Measurements from ENCODE around the gene METTL15. TPM values are rescaled to one million over a fixed set of nuclear protein-coding genes. Genes with fewer than 3 reads are reported as not detected.
A peak's percentile ranks its signal among the peaks of the same experiment; 100 is the strongest.

METTL15 gene
- total and polyA plus RNA-seq, 4 donors: 3.4 to 36.3 (median 9.0) TPM

DNA sequence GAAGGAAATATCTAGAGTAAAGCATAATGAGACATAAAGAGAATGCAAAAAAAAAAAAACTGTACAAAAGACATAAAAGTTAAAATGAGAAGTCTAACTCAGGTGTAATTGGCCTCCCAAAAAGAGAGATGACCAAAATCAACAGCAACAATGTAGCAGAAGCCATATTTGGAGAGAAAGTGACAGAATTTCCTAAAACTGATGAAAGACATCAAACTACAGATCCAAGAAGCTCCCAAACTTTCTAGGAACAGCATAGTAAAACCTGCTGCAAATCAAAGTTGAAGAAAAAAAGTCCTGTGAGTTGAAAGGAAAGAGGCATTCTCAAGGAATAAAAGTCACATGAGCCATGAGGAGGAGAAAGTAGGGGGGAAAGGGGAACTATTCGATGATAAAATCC lies 231.3 kb downstream of the METTL15 start:
- H3K9me3 ChIP-seq (ENCODE audit: control insufficient read depth in 4 of 4, insufficient read depth in 3 of 4, low read length in 3 of 4): peaks cover 0 to 10% (median 5%) of the 10 kb centered on the region in 4 donors
- no peak for DNase-seq
- TF ChIP-seq, protein P1, sequence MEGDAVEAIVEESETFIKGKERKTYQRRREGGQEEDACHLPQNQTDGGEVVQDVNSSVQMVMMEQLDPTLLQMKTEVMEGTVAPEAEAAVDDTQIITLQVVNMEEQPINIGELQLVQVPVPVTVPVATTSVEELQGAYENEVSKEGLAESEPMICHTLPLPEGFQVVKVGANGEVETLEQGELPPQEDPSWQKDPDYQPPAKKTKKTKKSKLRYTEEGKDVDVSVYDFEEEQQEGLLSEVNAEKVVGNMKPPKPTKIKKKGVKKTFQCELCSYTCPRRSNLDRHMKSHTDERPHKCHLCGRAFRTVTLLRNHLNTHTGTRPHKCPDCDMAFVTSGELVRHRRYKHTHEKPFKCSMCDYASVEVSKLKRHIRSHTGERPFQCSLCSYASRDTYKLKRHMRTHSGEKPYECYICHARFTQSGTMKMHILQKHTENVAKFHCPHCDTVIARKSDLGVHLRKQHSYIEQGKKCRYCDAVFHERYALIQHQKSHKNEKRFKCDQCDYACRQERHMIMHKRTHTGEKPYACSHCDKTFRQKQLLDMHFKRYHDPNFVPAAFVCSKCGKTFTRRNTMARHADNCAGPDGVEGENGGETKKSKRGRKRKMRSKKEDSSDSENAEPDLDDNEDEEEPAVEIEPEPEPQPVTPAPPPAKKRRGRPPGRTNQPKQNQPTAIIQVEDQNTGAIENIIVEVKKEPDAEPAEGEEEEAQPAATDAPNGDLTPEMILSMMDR (IDR thresholded peaks at IDR 0.05; ENCODE audit: control extremely low read depth, extremely low read depth): no peak
- 92 to 96% methylated on average over 1 of the region's 1 CpG for WGBS, 2 donors
- H3K4me3 ChIP-seq: no peak overlapping the region
- no peak overlapping the region for H3K27ac ChIP-seq (ENCODE audit: low read depth in 1 of 2, low read length in 1 of 2)
- H3K9ac ChIP-seq (ENCODE audit: insufficient read depth in 1 of 2, low read length in 2 of 2): no peak overlapping the region
- no peaks in the 10 kb centered on the region for H3K36me3 ChIP-seq (ENCODE audit: control insufficient read depth in 4 of 4, insufficient read depth in 4 of 4, low read length in 4 of 4)
- no peaks in the 10 kb centered on the region for H3K4me1 ChIP-seq (ENCODE audit: control insufficient read depth in 5 of 5, insufficient read depth in 5 of 5, low read length in 5 of 5)
- ATAC-seq (ENCODE audit: insufficient read depth, low FRiP score): no peak
- H3K27me3 ChIP-seq (ENCODE audit: control insufficient read depth in 3 of 3, insufficient read depth in 3 of 3, low read length in 2 of 3): no peaks in the 10 kb centered on the region

DNA sequence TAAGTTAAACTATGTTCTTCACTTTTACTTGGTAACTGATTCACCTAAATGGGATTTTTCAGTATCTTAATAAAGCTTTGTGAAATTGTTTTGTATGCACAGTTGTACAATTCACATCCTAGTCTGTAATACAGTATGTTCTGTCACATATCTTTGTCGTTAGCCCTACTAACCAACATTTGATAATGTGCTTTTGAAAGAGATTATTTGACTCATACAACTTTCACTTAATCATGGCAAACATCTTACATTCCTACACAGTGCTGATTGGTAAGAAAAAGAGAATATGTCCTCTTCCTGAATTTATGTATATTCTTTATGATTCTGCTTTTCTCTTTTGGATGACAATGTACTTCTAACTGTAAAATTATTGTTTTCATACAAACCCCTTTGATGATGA lies 234.5 kb downstream of the METTL15 start:
- ATAC-seq (ENCODE audit: insufficient read depth, low FRiP score) (no peak), DNase-seq (no peak)
- TF ChIP-seq, protein P1 (IDR thresholded peaks at IDR 0.05; ENCODE audit: control extremely low read depth, extremely low read depth): no peak
- H3K9me3 ChIP-seq (ENCODE audit: control insufficient read depth in 4 of 4, insufficient read depth in 3 of 4, low read length in 3 of 4): peaks cover 0 to 10% (median 5%) of the 10 kb centered on the region in 4 donors
- H3K36me3 ChIP-seq (ENCODE audit: control insufficient read depth in 4 of 4, insufficient read depth in 4 of 4, low read length in 4 of 4): no peaks in the 10 kb centered on the region
- H3K27ac ChIP-seq (ENCODE audit: low read depth in 1 of 2, low read length in 1 of 2): no peak overlapping the region
- 40 to 71% methylated on average over 1 of the region's 1 CpG for WGBS, 2 donors
- H3K9ac ChIP-seq (ENCODE audit: insufficient read depth in 1 of 2, low read length in 2 of 2): no peak overlapping the region
- H3K4me1 ChIP-seq (ENCODE audit: control insufficient read depth in 5 of 5, insufficient read depth in 5 of 5, low read length in 5 of 5): no peaks in the 10 kb centered on the region
- no peaks in the 10 kb centered on the region for H3K27me3 ChIP-seq (ENCODE audit: control insufficient read depth in 3 of 3, insufficient read depth in 3 of 3, low read length in 2 of 3)
- no peak overlapping the region for H3K4me3 ChIP-seq

DNA sequence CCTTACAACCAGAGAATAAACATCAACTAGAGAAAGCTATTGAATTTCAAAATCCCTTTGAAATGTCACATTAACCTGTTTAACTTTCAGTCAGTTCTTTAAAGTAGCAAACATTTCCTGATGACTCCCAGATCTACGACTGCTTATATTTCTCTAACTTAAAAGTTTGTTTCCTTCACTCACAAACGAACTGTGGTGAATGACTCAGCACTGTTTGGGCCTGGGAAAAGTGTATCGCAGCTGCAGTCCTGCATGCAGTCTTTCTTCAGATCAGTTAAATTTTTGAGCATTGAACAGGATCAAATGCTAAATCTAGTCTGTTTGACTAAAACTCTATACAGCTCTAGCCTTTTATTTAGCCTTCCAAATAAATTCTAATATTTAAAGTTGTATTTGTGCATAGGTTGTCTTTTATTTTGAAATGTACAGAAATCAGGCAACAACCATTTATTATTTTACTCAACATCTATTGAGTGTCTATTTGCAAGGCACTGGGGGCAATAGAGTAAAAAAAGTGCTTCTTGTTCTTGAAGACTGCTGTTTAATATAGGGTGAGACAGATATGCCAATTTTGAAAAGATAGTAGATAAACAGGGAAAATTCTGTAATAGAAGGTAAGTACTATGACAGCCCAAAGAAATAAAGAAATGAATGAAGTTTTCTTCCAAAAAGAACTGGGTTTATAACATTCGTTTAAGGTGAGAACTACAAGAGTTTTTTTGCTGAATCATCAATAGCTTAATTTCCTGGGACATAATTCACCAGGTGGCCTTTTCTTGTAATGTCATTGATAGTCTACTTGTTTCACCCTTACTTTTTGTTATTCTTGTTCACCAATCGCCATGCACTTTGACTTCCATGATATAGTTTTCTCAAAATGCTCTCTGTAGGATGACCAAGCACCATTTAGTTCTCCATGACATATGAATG lies 235.4 kb downstream of the METTL15 start:
- Histone ChIP-seq H3K36me3 (ENCODE audit: control insufficient read depth in 4 of 4, insufficient read depth in 4 of 4, low read length in 4 of 4) (no peaks in the 10 kb centered on the region), H3K9ac (ENCODE audit: insufficient read depth in 1 of 2, low read length in 2 of 2) (no peak overlapping the region), H3K9me3 (ENCODE audit: control insufficient read depth in 4 of 4, insufficient read depth in 3 of 4, low read length in 3 of 4) (peaks cover 0 to 9% (median 4%) of the 10 kb centered on the region in 4 donors), H3K27me3 (ENCODE audit: control insufficient read depth in 3 of 3, insufficient read depth in 3 of 3, low read length in 2 of 3) (no peaks in the 10 kb centered on the region), H3K27ac (ENCODE audit: low read depth in 1 of 2, low read length in 1 of 2) (no peak overlapping the region), H3K4me3 (no peak overlapping the region), H3K4me1 (ENCODE audit: control insufficient read depth in 5 of 5, insufficient read depth in 5 of 5, low read length in 5 of 5) (no peaks in the 10 kb centered on the region)
- ATAC-seq (ENCODE audit: insufficient read depth, low FRiP score) (no peak), DNase-seq (peak in 1 of 3 donors; percentile 7)
- TF ChIP-seq, protein P1 (IDR thresholded peaks at IDR 0.05; ENCODE audit: control extremely low read depth, extremely low read depth): no peak
- 39 to 47% methylated on average over 5 of the region's 5 CpGs for WGBS, 2 donors
